GM23248 (cell line): ENCODE results near the gene ATP13A4. TPM values are rescaled to one million over a fixed set of nuclear protein-coding genes. Genes with fewer than 3 reads are reported as not detected.

ENCODE experiments used
- DNase-seq: peaks from one replicate; pipeline ENCODE4 v3.0.0-alpha.2; 2015
- H2AFZ ChIP-seq: fragments of 200-600 bp; sonication (generic); 2 replicates; pipeline ENCODE4 v1.6.1; 2016; ENCODE audit warnings: antibody characterized with exemption
- H3F3A ChIP-seq: fragments of 200-600 bp; sonication (generic); 2 replicates; pipeline ENCODE4 v1.6.1; 2016; ENCODE audit warnings: mild to moderate bottlenecking, antibody characterized with exemption, mixed run types; ENCODE audit not compliant: insufficient read depth
- H3K27ac ChIP-seq: fragments of 200-600 bp; sonication (generic); 2 replicates; pipeline ENCODE4 v1.5.1; 2016; ENCODE audit warnings: mild to moderate bottlenecking
- H3K27me3 ChIP-seq: fragments of 200-600 bp; sonication (generic); replicated peaks from 2 replicates; pipeline ENCODE4 v1.6.1; 2016; ENCODE audit warnings: mild to moderate bottlenecking; ENCODE audit not compliant: insufficient read depth
- H3K36me3 ChIP-seq: fragments of 200-600 bp; sonication (generic); 2 replicates; pipeline ENCODE4 v1.6.1; 2016; ENCODE audit warnings: low read depth, mild to moderate bottlenecking
- H3K4me1 ChIP-seq: fragments of 200-600 bp; sonication (generic); 2 replicates; pipeline ENCODE4 v1.6.1; 2016; ENCODE audit warnings: mild to moderate bottlenecking; ENCODE audit not compliant: insufficient read depth
- H3K4me2 ChIP-seq: fragments of 200-600 bp; sonication (generic); one replicate; pipeline ENCODE4 v1.6.1; 2016; ENCODE audit warnings: mild to moderate bottlenecking; ENCODE audit not compliant: unreplicated experiment
- H3K4me3 ChIP-seq: fragments of 200-600 bp; sonication (generic); 2 replicates; pipeline ENCODE4 v1.5.1; 2016; ENCODE audit warnings: mild to moderate bottlenecking
- H3K79me2 ChIP-seq: fragments of 200-600 bp; sonication (generic); 2 replicates; pipeline ENCODE4 v1.6.1; 2016; ENCODE audit warnings: mild to moderate bottlenecking; ENCODE audit not compliant: insufficient read depth
- H3K9ac ChIP-seq: fragments of 200-600 bp; sonication (generic); 2 replicates; pipeline ENCODE4 v1.6.1; 2016; ENCODE audit warnings: mild to moderate bottlenecking
- H3K9me2 ChIP-seq: fragments of 200-600 bp; sonication (generic); 2 replicates; pipeline ENCODE4 v1.6.1; 2016; ENCODE audit warnings: mixed run types, mild to moderate bottlenecking, moderate library complexity; ENCODE audit not compliant: insufficient read depth
- H3K9me3 ChIP-seq: fragments of 200-600 bp; sonication (generic); one replicate; pipeline ENCODE4 v1.6.1; 2017; ENCODE audit warnings: low read depth
- H4K20me1 ChIP-seq: fragments of 200-600 bp; sonication (generic); 2 replicates; pipeline ENCODE4 v1.6.0; 2016; ENCODE audit not compliant: insufficient read depth
- EZH2 ChIP-seq: fragments of 200-600 bp; sonication (generic); IDR thresholded peaks from 2 replicates; pipeline ENCODE4 v1.6.1; 2018; ENCODE audit warnings: antibody characterized with exemption, mild to moderate bottlenecking; ENCODE audit not compliant: insufficient read depth, poor library complexity, severe bottlenecking
- EZH2phosphoT487 ChIP-seq: fragments of 200-600 bp; sonication (generic); IDR thresholded peaks from 2 replicates; pipeline ENCODE4 v1.6.1; 2018; ENCODE audit warnings: antibody characterized with exemption, moderate library complexity, mild to moderate bottlenecking, low read depth; ENCODE audit not compliant: insufficient read depth
- WGBS, 2 experiments: methylation state at CpG; one replicate each; pipeline ENCODE4 v1.1.6; 2015 to 2017; ENCODE audit warnings: low lambda C conversion rate in 2 of 2, low coverage in 1 of 2; ENCODE audit errors: missing lambda C conversion rate in 2 of 2; 5-methylcytosine and 5-hydroxymethylcytosine counted together
- in situ Hi-C: fragments of 300-500 bp; cut with MboI; formaldehyde crosslinking; loops from 2 replicates; pipeline ENCODE4 v1.15.0; 2020
- polyA plus RNA-seq: library from polyadenylated mRNA; unstranded; fragments of >200 nt; fragmentation: Nextera tagmentation; extraction: Ambion mirVana; gene quantifications from 2 replicates; pipeline ENCODE4 v1.2.1, GENCODE V29; 2016
- total RNA-seq: library from RNA; depleted of rRNA; stranded (reverse); fragments of >200 nt; shearing (Covaris generic); gene quantifications from 2 replicates; pipeline ENCODE4 v1.2.3, GENCODE V29; 2014

Gene ATP13A4
- total and polyA plus RNA-seq, 2 experiments from 2014 or later, result not detected

- Histone ChIP-seq H3F3A (no peaks in the 10 kb centered on the region), H3K36me3 (no peaks in the 10 kb centered on the region), H4K20me1 (no peaks in the 10 kb centered on the region), H3K9me2 (no peaks in the 10 kb centered on the region), H3K79me2 (no peaks in the 10 kb centered on the region), H2AFZ (no peak overlapping the region), H3K9ac (no peak overlapping the region), H3K4me1 (no peaks in the 10 kb centered on the region), H3K27ac (no peak overlapping the region), H3K4me3 (no peak overlapping the region), H3K4me2 (no peak overlapping the region), H3K9me3 (no peaks in the 10 kb centered on the region), H3K27me3 (no peaks in the 10 kb centered on the region; the same call in 1 of the 2 replicates)
- TF ChIP-seq EZH2, result no peak
- TF ChIP-seq EZH2phosphoT487, result no peak
- in situ Hi-C loops, result loop anchor here (25.0 kb wide), 1 partner anchor 745 kb away; no protein-coding TSS in a partner anchor
- 10% methylated on average over 2 of the region's 2 CpGs for WGBS, 2 experiments
- no peak for DNase-seq
These were observed 2.1 kb upstream of the ATP13A4 start for GRCh38 chr3:193556841-193557240.

DNA sequence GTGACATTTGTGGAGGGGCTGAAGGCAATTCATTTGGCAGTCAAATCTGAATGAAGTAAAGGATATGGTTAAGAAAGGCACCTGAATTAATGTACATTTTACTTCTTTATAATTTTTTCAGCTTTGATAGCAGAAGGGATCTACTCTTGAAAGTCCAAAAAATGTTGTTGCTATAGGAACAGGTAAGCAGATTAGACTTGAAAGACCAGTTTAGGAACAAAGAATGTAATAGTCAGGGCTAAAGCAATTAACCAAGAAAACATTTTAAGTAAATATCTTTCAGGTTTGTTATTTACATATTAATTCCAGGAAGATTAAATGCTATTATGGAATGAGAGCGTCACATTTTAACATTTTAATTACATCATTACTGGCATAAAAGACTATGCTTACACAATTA is 1.1 kb downstream of the ATP13A4 start:
- Histone ChIP-seq H4K20me1 (no peaks in the 10 kb centered on the region), H3K27me3 (no peaks in the 10 kb centered on the region; the same call in 1 of the 2 replicates), H3K4me2 (no peak overlapping the region), H3K9me3 (no peaks in the 10 kb centered on the region), H3F3A (no peaks in the 10 kb centered on the region), H2AFZ (no peak overlapping the region), H3K9me2 (no peaks in the 10 kb centered on the region), H3K9ac (no peak overlapping the region), H3K79me2 (no peaks in the 10 kb centered on the region), H3K27ac (no peak overlapping the region), H3K4me3 (no peak overlapping the region), H3K4me1 (no peaks in the 10 kb centered on the region), H3K36me3 (no peaks in the 10 kb centered on the region)
- 76 to 79% methylated on average over 1 of the region's 1 CpG for WGBS, 2 experiments
- in situ Hi-C loops, result loop anchor here (25.0 kb wide), 1 partner anchor 741 kb away; no protein-coding TSS in a partner anchor
- TF ChIP-seq EZH2phosphoT487 (no peak), EZH2 (no peak)
- DNase-seq, result no peak

DNA sequence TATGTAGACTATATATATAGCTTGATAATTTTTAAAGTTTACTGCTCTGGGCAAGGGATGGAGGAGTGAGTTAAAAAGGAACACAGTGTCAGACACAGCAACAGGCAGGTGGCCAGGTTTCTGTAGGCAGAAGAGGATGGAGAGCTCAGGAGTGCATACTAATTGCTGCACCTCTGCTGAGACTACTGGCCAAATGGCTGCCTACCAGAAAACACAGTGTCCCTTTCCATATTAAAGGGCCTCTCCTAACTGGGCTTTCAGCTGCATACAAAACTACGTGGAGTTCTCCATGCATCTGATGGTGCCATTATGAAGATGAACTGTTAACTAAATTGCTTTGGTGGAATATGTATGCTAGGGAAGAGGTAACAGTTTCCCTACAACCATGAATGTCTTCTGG is 1.8 kb downstream of the ATP13A4 start:
- Histone ChIP-seq H3K9me2 (no peaks in the 10 kb centered on the region), H3F3A (no peaks in the 10 kb centered on the region), H3K4me3 (no peak overlapping the region), H3K79me2 (no peaks in the 10 kb centered on the region), H3K9ac (no peak overlapping the region), H3K4me2 (no peak overlapping the region), H2AFZ (no peak overlapping the region), H3K27me3 (no peaks in the 10 kb centered on the region), H3K27ac (no peak overlapping the region), H3K4me1 (no peaks in the 10 kb centered on the region), H3K36me3 (no peaks in the 10 kb centered on the region), H3K9me3 (no peaks in the 10 kb centered on the region), H4K20me1 (no peaks in the 10 kb centered on the region)
- no peak for TF ChIP-seq EZH2phosphoT487
- no peak for DNase-seq
- 23 to 27% methylated on average over 1 of the region's 1 CpG for WGBS, 2 experiments
- in situ Hi-C loops, result loop anchor here (25.0 kb wide), 1 partner anchor 741 kb away; no protein-coding TSS in a partner anchor

- Histone ChIP-seq H4K20me1 (no peaks in the 10 kb centered on the region), H3K4me2 (no peak overlapping the region), H3K36me3 (no peaks in the 10 kb centered on the region), H3F3A (no peaks in the 10 kb centered on the region), H3K4me1 (no peaks in the 10 kb centered on the region), H3K9me3 (no peaks in the 10 kb centered on the region), H3K9me2 (no peaks in the 10 kb centered on the region), H3K4me3 (no peak overlapping the region), H3K9ac (no peak overlapping the region), H3K27ac (no peak overlapping the region), H2AFZ (no peak overlapping the region), H3K27me3 (no peaks in the 10 kb centered on the region), H3K79me2 (no peaks in the 10 kb centered on the region)
- DNase-seq, result no peak
- WGBS, 2 experiments, result 22 to 35% methylated on average over 4 of the region's 4 CpGs
- TF ChIP-seq EZH2, result no peak
- in situ Hi-C loops, result no loop called here
These were observed 6.3 kb downstream of the ATP13A4 start for GRCh38 chr3:193548406-193548805.

- in situ Hi-C loops, result no loop called here
- no peaks in the 10 kb centered on the region for H3K9me3 ChIP-seq
- H3K79me2 ChIP-seq, result no peaks in the 10 kb centered on the region
- H3K4me2 ChIP-seq, result no peak overlapping the region
- TF ChIP-seq EZH2phosphoT487, result no peak
- H3K27me3 ChIP-seq, result no peaks in the 10 kb centered on the region
- H3F3A ChIP-seq, result no peaks in the 10 kb centered on the region
- no peaks in the 10 kb centered on the region for H4K20me1 ChIP-seq
- H2AFZ ChIP-seq, result no peak overlapping the region
- no peaks in the 10 kb centered on the region for H3K9me2 ChIP-seq
- no peak overlapping the region for H3K4me3 ChIP-seq
- H3K36me3 ChIP-seq, result no peaks in the 10 kb centered on the region
- no peak overlapping the region for H3K9ac ChIP-seq
- no peak for DNase-seq
- H3K4me1 ChIP-seq, result no peaks in the 10 kb centered on the region
- H3K27ac ChIP-seq, result no peak overlapping the region
These were observed 8.6 kb downstream of the ATP13A4 start for GRCh38 chr3:193546129-193546528.
